Thyroid gland (tissue), 4 donors: ENCODE results near the gene EPHA2.

Source experiments
- CTCF ChIP-seq, 6 experiments: fragments of 200-600 bp in 3 of 6; fragments of 450-650 bp in 3 of 6; sonication (generic) in 3 of 6; IDR thresholded peaks; one replicate each; pipeline ENCODE4 v1.5.1; 2016 to 2019; ENCODE audit warnings: antibody characterized with exemption in 6 of 6, mild to moderate bottlenecking in 2 of 6, inconsistent platforms in 1 of 6, moderate library complexity in 1 of 6
- POLR2A ChIP-seq, 2 donors: fragments of 450-650 bp; IDR thresholded peaks; one replicate each; pipeline ENCODE4 v1.6.1; 2017; ENCODE audit warnings: antibody characterized with exemption in 2 of 2, mild to moderate bottlenecking in 2 of 2, moderate library complexity in 1 of 2

GRCh38 chr1:16129921-16130543, 25.8 kb downstream of the EPHA2 start:
- TF ChIP-seq CTCF (IDR thresholded peaks at IDR 0.05) (no peak), POLR2A (IDR thresholded peaks at IDR 0.05) (no peak)
